Endodermal cell (in vitro differentiated cells): ENCODE data around the gene HLA-C. TPM values are rescaled to one million over a fixed set of nuclear protein-coding genes. Genes with fewer than 3 reads are reported as not detected.

Experiments used
- DNase-seq: peaks from one replicate; pipeline ENCODE4 v3.0.0-alpha.2; 2017
- H3K27ac ChIP-seq: 2 replicates; pipeline ENCODE4 v1.5.1; 2013; ENCODE audit warnings: mild to moderate bottlenecking, low read depth, low read length, moderate library complexity
- H3K27me3 ChIP-seq: 2 replicates; pipeline ENCODE4 v1.6.1; 2013; ENCODE audit warnings: mild to moderate bottlenecking, low read length, moderate library complexity; ENCODE audit not compliant: insufficient read depth, control insufficient read depth, poor library complexity, severe bottlenecking
- H3K36me3 ChIP-seq: 2 replicates; pipeline ENCODE4 v1.7.0; 2013; ENCODE audit warnings: mild to moderate bottlenecking, low read length, moderate library complexity; ENCODE audit not compliant: control insufficient read depth, insufficient read depth
- H3K4me1 ChIP-seq: one replicate; pipeline ENCODE4 v1.7.0; 2013; ENCODE audit warnings: low read length; ENCODE audit not compliant: control insufficient read depth, insufficient read depth
- H3K4me3 ChIP-seq: 2 replicates; pipeline ENCODE4 v1.5.1; 2013; ENCODE audit warnings: mild to moderate bottlenecking, low read length, moderate library complexity
- H3K9ac ChIP-seq: 2 replicates; pipeline ENCODE4 v1.6.1; 2013; ENCODE audit warnings: mild to moderate bottlenecking, low read length, moderate library complexity; ENCODE audit not compliant: poor library complexity, severe bottlenecking; ENCODE audit errors: extremely low read depth
- H3K9me3 ChIP-seq: 2 replicates; pipeline ENCODE4 v1.6.1; 2013; ENCODE audit warnings: mild to moderate bottlenecking, low read length, moderate library complexity; ENCODE audit not compliant: control insufficient read depth
- H3K27ac Mint-ChIP-seq: 2 replicates; pipeline ENCODE4 v1.8.0; 2020; ENCODE audit warnings: mixed read lengths
- H3K27me3 Mint-ChIP-seq: 2 replicates; pipeline ENCODE4 v1.8.0; 2021; ENCODE audit warnings: mild to moderate bottlenecking, mixed read lengths; ENCODE audit not compliant: insufficient read depth
- H3K36me3 Mint-ChIP-seq: 2 replicates; pipeline ENCODE4 v1.8.0; 2020; ENCODE audit warnings: low read depth, mixed read lengths
- H3K4me1 Mint-ChIP-seq: 2 replicates; pipeline ENCODE4 v1.8.0; 2020; ENCODE audit warnings: mixed read lengths
- H3K4me3 Mint-ChIP-seq: 2 replicates; pipeline ENCODE4 v1.8.0; 2020; ENCODE audit warnings: mild to moderate bottlenecking, moderate library complexity, mixed read lengths
- H3K9me3 Mint-ChIP-seq: 2 replicates; pipeline ENCODE4 v1.8.0; 2020; ENCODE audit warnings: mild to moderate bottlenecking, mixed read lengths
- CTCF ChIP-seq: fragments of 200-600 bp; sonication (generic); conservative IDR thresholded peaks from 2 replicates; pipeline ENCODE4 v1.5.0; 2021; ENCODE audit warnings: antibody characterized with exemption, mild to moderate bottlenecking
- WGBS, 2 experiments: methylation state at CpG; one replicate each; pipeline versions ENCODE4 v1.1.5 to v1.1.7; 2013; ENCODE audit warnings: missing lambda C conversion rate in 2 of 2, mixed read lengths in 1 of 2; ENCODE audit not compliant: insufficient coverage in 1 of 2, insufficient read length in 1 of 2; 5-methylcytosine and 5-hydroxymethylcytosine counted together
- total RNA-seq, 2 donors: library from RNA; stranded (reverse); fragmentation: NEBNext Ultra II Directional in 1 of 2; extraction: Animal tissue kit (Norgen Biotek cat#: 25700) in 1 of 2; gene quantifications; 2 replicates in 1 of 2; 3 replicates in 1 of 2; pipeline ENCODE4 v1.2.1, GENCODE V29; 2021

HLA-C gene
- total RNA-seq, 2 donors from 2014 or later, result 248 to 442 TPM

DNA sequence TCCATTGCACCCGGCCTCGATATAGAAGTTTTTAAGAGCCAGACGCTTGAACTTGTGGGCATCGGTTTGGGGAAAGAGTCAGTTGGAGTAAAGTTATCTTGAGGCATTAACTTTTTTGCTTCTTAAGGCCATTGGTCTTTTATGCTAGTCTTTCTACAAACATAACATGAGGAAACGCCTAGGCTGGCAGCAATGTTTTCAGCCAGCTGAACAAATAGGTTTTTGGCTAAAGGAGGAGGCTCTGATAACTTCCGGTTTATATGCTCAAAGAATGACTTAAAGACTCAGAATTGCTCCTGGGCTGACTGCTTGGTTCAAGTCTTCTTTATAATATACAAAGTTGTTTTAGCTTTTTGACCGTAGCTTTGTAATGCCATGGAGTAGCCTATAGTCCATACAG is 46.2 kb downstream of the HLA-C start:
- H3K9me3 Mint-ChIP-seq, result no peaks in the 10 kb centered on the region
- H3K27ac Mint-ChIP-seq, result no peak overlapping the region
- 89 to 100% methylated on average over 5 to 7 of the region's 7 CpGs for WGBS, 2 experiments
- no peaks in the 10 kb centered on the region for H3K27me3 Mint-ChIP-seq
- H3K27ac ChIP-seq, result no peak overlapping the region
- no peaks in the 10 kb centered on the region for H3K4me1 ChIP-seq
- H3K9me3 ChIP-seq, result no peaks in the 10 kb centered on the region
- no peak overlapping the region for H3K4me3 Mint-ChIP-seq
- no peak for DNase-seq
- no peaks in the 10 kb centered on the region for H3K36me3 ChIP-seq
- H3K4me3 ChIP-seq, result no peak overlapping the region
- H3K9ac ChIP-seq, result no peak overlapping the region
- H3K36me3 Mint-ChIP-seq, result no peaks in the 10 kb centered on the region
- TF ChIP-seq CTCF, result no peak
- H3K4me1 Mint-ChIP-seq, result peaks cover 3% of the 10 kb centered on the region
- no peaks in the 10 kb centered on the region for H3K27me3 ChIP-seq

DNA sequence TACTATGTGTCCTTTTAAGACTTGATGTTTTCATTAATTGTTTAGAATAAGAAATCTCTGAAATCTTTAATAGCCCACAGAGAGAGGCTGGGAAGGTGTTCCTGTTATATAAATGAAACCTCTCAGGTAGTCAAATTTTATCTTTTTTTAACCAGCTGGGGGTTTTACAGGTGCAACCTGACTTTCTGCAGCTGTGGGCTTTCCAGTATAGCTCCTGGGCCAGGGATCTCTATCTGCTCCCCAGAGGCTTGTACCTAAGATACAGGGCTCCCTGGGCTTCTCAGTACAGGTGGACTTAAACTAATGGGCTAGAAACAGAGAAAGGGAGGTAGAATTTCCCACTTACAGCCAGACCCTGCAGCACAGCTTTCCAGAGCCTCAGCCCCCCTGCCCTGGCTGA is 49.4 kb downstream of the HLA-C start:
- no peaks in the 10 kb centered on the region for H3K36me3 ChIP-seq
- H3K27me3 Mint-ChIP-seq, result no peaks in the 10 kb centered on the region
- TF ChIP-seq CTCF, result no peak
- no peak overlapping the region for H3K27ac ChIP-seq
- DNase-seq, result no peak
- H3K4me3 ChIP-seq, result no peak overlapping the region
- H3K4me1 ChIP-seq, result no peaks in the 10 kb centered on the region
- H3K9me3 ChIP-seq, result no peaks in the 10 kb centered on the region
- no peaks in the 10 kb centered on the region for H3K4me1 Mint-ChIP-seq
- H3K4me3 Mint-ChIP-seq, result no peak overlapping the region
- H3K36me3 Mint-ChIP-seq, result no peaks in the 10 kb centered on the region
- H3K27me3 ChIP-seq, result no peaks in the 10 kb centered on the region
- H3K9ac ChIP-seq, result no peak overlapping the region
- no peak overlapping the region for H3K27ac Mint-ChIP-seq
- no peaks in the 10 kb centered on the region for H3K9me3 Mint-ChIP-seq

Other genes with a start within 250 kb of the HLA-C start
- not detected for gene C6orf15, start 159.5 kb downstream of the HLA-C start, total RNA-seq
- gene PSORS1C1, start 157.3 kb downstream of the HLA-C start, total RNA-seq, result 1 to 10 TPM; 1.1 to 1.2 TPM
- not detected for gene CDSN, start 151.6 kb downstream of the HLA-C start, total RNA-seq
- gene PSORS1C2, start 133.0 kb downstream of the HLA-C start, total RNA-seq, result not detected
- 10 to 100 TPM; 56.5 to 73.6 TPM for gene CCHCR1, start 114.3 kb downstream of the HLA-C start, total RNA-seq
- 10 to 100 TPM; 10.8 to 12.5 TPM for gene TCF19, start 113.5 kb downstream of the HLA-C start, total RNA-seq
- gene POU5F1, start 101.4 kb downstream of the HLA-C start, total RNA-seq, result 100 to 1,000 TPM; 106 to 687 TPM
- gene HLA-B, start 85.1 kb upstream of the HLA-C start, total RNA-seq, result 1,000 to 10,000 TPM in 1 of 2 donors, 100 to 1,000 TPM in 1; 194 to 1,067 TPM
- gene MICA, start 131.5 kb upstream of the HLA-C start, total RNA-seq, result 10 to 100 TPM; 12.5 to 13.7 TPM
- gene MICB, start 226.1 kb upstream of the HLA-C start, total RNA-seq, result 1 to 10 TPM; 8.2 to 8.5 TPM